Measurements from ENCODE around the gene CNNM2.

- TF ChIP-seq CTCF (tag by site-specific recombination; IDR thresholded peaks at IDR 0.05) (peak; percentile 98), ZNF169 (tag by site-specific recombination; IDR thresholded peaks at IDR 0.05) (no peak), ZNF629 (tag by site-specific recombination; IDR thresholded peaks at IDR 0.05) (no peak), REST (tag by site-specific recombination; IDR thresholded peaks at IDR 0.05) (peak; percentile 70; the same call in 1 of the 2 replicates), TCF7L2 (IDR thresholded peaks at IDR 0.05; ENCODE audit: borderline replicate concordance, low read depth, low read length) (no peak), ATF2 (tag by site-specific recombination; IDR thresholded peaks at IDR 0.05; ENCODE audit: low read depth) (no peak), PBX3 (CRISPR knock-in tag; IDR thresholded peaks at IDR 0.05) (peak; percentile 74), ZNF239 (tag by site-specific recombination; IDR thresholded peaks at IDR 0.05) (no peak), SP2 (tag by site-specific recombination; IDR thresholded peaks at IDR 0.05) (no peak)
These were observed 656 bp upstream of the CNNM2 start for GRCh38 chr10:102917314-102917961.

Measured in HEK293 (cell line).